ENCODE measurements around the gene RSKR.
"Not testable (repeated sequence)": the region's sequence is repeated elsewhere in the genome, so short reads cannot be mapped to it uniquely, and the experiment has no call there.

The RSKR gene

DNA sequence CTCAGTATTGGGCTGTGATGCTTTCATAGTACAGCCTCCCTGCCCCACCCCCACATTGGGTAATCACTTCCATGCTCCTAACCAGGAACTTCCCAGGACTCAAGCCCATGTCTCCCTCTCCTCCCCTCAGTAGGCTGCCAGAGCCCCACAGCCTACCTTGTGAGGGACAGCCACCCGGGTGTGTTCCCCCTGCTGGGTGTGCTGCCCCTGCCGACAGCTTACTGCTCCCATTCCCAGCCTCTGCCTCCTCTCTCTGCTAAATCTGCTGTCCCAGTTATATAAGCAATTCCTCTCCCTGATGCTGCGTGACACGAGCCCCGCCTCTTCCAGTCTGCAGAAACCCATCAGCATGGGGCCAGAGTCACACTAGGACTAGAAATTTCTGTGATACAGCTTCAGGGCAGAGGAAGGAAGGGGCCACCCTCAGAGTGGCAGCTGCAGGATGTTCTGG lies at the start of gene RSKR:
Gene RSKR, minus strand, starts transcription at position 255 of the 451 bp plus-strand sequence. Its CDS starts 24 bp downstream, at position 231.
- DNase-seq (ENCODE audit: low read depth) = no peak

GRCh38 chr17:28663723-28664122 lies 49.7 kb upstream of the RSKR start:
- DNase-seq (ENCODE audit: low read depth) = no peak

GRCh38 chr17:28662527-28662829 lies 48.5 kb upstream of the RSKR start:
- no peak for DNase-seq (ENCODE audit: low read depth)

DNA sequence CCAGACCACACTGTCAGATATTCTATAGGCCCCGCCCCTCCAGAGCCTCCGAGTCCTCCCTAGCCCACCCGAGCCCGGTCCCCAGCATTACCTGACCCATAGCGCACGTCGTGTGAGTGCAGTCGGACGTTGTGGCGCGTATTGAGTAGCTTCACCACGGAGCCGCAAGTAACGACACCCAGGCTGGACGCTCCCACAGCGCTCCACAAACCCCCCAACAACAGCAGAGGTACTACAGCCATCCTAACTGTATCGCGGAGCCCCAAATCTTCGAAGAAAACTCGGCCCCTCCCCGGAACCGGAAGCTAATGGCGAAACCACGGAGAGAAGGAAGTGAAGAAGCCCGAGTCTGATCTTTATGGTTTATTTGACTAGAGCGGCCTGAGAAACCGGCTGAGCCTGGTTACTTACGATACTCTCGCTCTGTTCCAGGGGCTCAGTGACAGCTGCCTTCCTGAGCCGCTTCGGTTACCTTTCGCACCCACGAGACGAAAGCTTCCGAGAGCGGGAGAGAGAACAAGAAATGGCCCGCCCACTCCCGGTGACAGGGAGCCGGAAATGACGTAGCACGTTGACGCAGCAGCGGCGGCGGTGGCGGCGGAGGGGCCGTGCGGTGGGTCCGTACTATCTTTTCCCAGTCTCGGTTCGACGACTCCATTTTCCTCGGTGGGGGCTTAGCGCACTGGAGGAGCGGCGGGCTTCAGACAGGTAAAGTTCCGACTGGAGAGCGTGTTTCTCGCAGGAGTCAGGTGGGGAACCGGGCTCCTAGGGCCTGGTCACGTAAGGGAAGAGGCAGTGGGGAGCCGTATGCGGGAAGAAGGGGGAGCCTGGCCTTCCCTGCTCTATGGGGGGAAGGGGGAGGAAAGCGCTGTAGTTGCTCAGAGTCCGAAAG lies 47.9 kb upstream of the RSKR start, which contains the start of the genes SDF2 and SUPT6H:
Gene SDF2, minus strand, starts transcription at position 272 of the 892 bp plus-strand sequence. Its CDS starts 30 bp downstream, at position 242.
Gene SUPT6H, plus strand, starts transcription at position 571 of the 892 bp plus-strand sequence. CDS start 11,197 bp downstream, outside the sequence.
- DNase-seq (ENCODE audit: low read depth) = peak; percentile 88

DNA sequence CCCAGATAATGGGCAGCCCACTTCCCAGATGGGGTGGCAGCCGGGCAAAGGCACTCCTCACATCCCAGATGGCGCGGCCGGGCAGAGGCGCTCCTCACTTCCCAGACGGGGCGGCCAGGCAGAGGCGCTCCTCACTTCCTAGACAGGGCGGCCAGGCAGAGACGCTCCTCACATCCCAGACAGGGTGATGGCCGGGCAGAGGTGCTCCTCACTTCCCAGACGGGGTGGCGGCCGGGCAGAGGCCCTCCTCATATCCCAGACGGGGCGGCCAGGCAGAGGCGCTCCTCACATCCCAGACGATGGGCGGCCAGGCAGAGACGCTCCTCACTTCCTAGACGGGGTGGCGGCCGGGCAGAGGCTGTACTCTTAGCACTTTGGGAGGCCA lies 45.5 kb upstream of the RSKR start:
- not testable (repeated sequence) for DNase-seq (ENCODE audit: low read depth)

GRCh38 chr17:28658766-28659496 lies 44.9 kb upstream of the RSKR start:
- not testable (repeated sequence) for DNase-seq (ENCODE audit: low read depth)

GRCh38 chr17:28658342-28658741 lies 44.4 kb upstream of the RSKR start:
- not testable (repeated sequence) for DNase-seq (ENCODE audit: low read depth)

- no peak for DNase-seq (ENCODE audit: low read depth)
Observed at GRCh38 chr17:28657756-28658155, 43.8 kb upstream of the RSKR start.

DNA sequence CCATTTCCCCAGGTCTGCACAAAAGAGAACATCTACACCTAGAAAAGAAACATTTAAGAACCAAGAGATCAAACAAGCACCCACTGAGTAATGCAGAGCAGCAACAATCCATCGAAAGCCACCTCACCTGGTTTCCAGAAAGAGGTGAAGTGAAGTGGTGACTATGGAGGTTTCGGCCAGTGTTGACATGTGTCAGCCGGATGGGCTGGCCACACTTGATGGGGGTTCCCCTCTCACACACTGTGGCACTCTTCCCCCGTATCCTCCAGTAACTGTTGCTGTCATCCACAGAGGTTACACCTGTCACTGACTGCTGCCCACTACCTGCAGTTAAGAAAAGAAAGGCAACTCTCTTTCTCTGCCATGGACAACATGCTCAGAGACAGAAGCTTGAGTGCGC lies 41.2 kb upstream of the RSKR start:
- no peak for DNase-seq (ENCODE audit: low read depth)

DNA sequence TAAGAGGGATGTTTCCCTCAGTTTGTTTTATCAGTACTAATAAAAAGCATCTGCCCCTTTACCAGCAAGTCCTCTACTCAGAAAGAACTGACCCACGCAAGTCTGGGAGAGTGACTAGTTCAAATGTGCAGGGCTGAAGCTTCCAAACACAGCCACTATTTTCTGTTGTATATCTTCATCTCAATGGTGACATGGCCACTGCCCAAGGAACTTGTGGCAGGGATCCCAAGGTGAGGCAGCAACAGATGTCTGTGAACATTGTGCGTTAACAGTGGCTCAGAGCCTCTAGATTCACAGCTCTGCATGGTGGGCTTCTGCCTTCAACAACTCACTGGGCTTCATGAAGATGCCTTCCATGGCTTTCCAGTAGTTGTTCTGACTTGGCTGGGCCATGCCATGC lies 34.7 kb upstream of the RSKR start:
- no peak for DNase-seq (ENCODE audit: low read depth)

- DNase-seq (ENCODE audit: low read depth) = no peak
Observed at GRCh38 chr17:28646039-28646754, 32.2 kb upstream of the RSKR start.

GRCh38 chr17:28645576-28645939 lies 31.6 kb upstream of the RSKR start:
- DNase-seq (ENCODE audit: low read depth) = no peak

DNA sequence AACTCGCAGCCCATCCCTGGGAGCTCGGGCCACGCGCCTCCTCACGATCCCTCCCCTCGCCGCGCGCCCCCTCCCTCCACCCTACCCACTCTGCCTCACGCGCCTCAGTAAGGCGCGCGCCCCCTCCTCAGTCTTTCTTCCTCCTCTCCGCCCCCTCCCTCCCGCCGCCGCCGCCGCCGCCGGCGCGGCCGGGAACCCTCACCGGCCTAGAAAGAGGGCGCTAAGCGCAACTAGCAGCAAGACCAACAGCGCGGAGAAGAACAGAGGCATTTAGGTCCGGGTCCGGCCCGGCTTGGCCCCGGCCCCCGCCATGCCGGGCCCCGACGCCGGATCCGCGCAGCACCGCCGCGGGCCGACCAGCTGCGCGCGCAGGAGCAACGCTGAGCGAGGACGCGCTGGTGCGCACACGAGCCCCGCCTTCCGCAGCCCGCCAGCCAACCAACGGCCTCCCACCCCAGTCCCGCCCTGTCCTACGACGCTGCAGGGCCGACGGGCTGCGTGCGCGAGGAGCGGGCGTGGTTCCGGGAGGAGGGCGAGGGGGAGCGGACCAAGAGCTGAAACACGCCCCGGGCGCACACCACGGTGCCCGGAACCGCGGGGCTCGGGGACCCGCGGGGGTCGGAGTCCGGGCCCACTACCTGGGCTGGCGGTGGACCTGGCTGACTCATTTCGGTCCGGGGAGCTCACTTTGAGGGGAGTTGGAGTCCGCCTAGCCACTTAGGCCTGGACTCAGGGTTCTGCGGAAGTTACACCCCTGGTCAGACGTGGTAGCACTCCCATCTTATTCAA lies 31.0 kb upstream of the RSKR start, which contains the start of gene BLTP2:
Gene BLTP2, minus strand, starts transcription at position 372 of the 789 bp plus-strand sequence. Its CDS starts 102 bp downstream, at position 270.
- peak; percentile 94 for DNase-seq (ENCODE audit: low read depth)

GRCh38 chr17:28643983-28644786 lies 30.2 kb upstream of the RSKR start:
- no peak for DNase-seq (ENCODE audit: low read depth)

GRCh38 chr17:28641579-28641978 lies 27.6 kb upstream of the RSKR start:
- DNase-seq (ENCODE audit: low read depth) = no peak

- DNase-seq (ENCODE audit: low read depth) = no peak
Observed at GRCh38 chr17:28635506-28635905, 21.5 kb upstream of the RSKR start.

DNA sequence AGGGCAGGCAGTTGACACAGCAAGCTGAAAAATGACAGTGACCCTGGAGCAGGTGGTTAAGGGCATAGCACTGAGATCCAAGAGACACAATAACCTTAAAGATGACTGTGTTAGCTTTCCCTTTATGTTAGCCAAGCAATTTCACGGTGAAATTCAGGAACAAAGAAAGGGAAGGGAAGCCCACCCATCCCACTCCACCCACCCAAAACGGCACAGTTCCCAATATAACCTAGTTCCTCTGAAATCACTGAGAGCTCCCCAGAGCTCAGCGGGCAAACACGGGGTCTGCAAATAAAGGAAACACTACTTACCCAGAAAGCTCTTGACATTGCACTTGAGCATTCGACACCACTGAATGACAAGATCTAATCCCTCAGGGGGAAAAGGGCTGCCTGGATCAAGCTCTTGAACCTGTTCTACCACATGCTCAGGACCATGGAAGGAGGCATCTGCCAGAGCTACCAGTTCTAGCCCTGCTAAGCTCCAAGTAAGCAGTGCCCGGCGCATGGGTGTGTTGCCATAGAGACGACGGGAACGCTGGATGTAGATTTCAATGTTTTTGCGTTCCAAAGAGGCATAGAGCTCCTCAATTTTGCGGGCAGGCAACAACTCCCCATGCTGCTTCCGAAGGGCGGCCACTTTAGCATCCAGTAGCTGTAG lies 20.4 kb upstream of the RSKR start:
- DNase-seq (ENCODE audit: low read depth) = no peak

GRCh38 chr17:28626818-28627217 lies 12.8 kb upstream of the RSKR start:
- DNase-seq (ENCODE audit: low read depth) = no peak

DNA sequence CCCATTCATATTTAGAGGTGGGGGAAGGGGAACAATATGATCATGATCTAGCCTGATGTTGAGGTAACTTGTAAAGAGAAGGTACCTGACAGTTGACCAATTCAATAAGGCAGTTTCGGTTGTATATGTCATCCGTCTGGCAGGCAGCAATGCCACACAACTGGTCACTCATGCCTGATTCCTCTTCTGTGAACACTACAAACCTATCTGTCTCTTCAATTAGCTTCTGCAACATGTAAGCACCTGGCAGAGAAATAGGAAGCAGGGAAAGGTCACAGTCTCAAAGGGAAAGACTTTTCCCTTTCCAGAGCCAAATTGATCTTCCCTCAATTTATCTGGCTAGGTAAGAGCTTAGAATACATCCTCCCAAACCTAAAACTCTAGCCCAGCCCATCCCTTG lies 10.2 kb upstream of the RSKR start:
- DNase-seq (ENCODE audit: low read depth) = no peak

DNA sequence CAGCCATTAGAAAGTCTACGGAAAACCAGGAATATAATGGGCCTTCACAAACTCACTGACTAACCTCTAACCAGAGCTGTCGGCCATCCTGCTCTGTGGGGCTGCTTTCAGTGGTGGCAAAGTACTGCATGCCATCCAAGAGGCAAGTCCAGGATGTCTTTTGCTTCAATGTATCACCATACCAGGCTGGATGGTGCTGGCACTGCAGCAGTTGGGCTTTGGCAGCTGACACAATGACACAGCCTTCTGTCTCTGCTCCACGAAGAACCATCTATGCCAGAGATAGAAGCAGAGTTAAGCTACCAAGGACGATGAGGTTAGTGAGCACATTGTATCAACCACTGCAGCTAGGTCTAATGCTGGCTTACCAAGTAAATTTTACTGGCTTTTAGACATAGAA lies 9.7 kb upstream of the RSKR start:
- no peak for DNase-seq (ENCODE audit: low read depth)
